HL-60 (cell line): ENCODE measurements around the gene EVX1.

ENCODE experiments used
- DNase-seq, 2 experiments: peaks; one replicate each; pipeline ENCODE4 v3.0.0-alpha.2; 2010 to 2020; ENCODE audit warnings: low read depth in 1 of 2, low spot score in 1 of 2
- H3K27ac ChIP-seq: fragments of 250-450 bp; sonication (Bioruptor Pico); replicated peaks from 2 replicates; pipeline ENCODE4 v1.5.1; 2020; ENCODE audit warnings: mild to moderate bottlenecking, moderate library complexity
- H3K27me3 ChIP-seq: fragments of 250-450 bp; sonication (Bioruptor Pico); 2 replicates; pipeline ENCODE4 v1.5.1; 2021; ENCODE audit warnings: mild to moderate bottlenecking, moderate library complexity; ENCODE audit not compliant: insufficient read depth, poor library complexity, severe bottlenecking
- H3K4me3 ChIP-seq: replicated peaks from 2 replicates; pipeline ENCODE4 v1.5.1; 2011; ENCODE audit warnings: mild to moderate bottlenecking, control low read depth, low read length; ENCODE audit not compliant: insufficient read depth
- CTCF ChIP-seq: IDR thresholded peaks from one replicate; pipeline ENCODE4 v1.5.1; 2011; ENCODE audit warnings: low read length, control low read depth, inconsistent platforms; ENCODE audit not compliant: insufficient read depth
- GABPA ChIP-seq: IDR thresholded peaks from 2 replicates; pipeline ENCODE4 v1.6.1; 2012; ENCODE audit warnings: low read depth
- POLR2AphosphoS5 ChIP-seq: IDR thresholded peaks from 2 replicates; pipeline ENCODE4 v1.6.1; 2012; ENCODE audit warnings: low read depth
- REST ChIP-seq: IDR thresholded peaks from 2 replicates; pipeline ENCODE4 v1.6.1; 2012; ENCODE audit warnings: low read depth; ENCODE audit not compliant: insufficient replicate concordance
- SPI1 ChIP-seq: IDR thresholded peaks from 2 replicates; pipeline ENCODE4 v1.6.1; 2012; ENCODE audit warnings: low read depth, mild to moderate bottlenecking, borderline replicate concordance

Gene EVX1

DNA sequence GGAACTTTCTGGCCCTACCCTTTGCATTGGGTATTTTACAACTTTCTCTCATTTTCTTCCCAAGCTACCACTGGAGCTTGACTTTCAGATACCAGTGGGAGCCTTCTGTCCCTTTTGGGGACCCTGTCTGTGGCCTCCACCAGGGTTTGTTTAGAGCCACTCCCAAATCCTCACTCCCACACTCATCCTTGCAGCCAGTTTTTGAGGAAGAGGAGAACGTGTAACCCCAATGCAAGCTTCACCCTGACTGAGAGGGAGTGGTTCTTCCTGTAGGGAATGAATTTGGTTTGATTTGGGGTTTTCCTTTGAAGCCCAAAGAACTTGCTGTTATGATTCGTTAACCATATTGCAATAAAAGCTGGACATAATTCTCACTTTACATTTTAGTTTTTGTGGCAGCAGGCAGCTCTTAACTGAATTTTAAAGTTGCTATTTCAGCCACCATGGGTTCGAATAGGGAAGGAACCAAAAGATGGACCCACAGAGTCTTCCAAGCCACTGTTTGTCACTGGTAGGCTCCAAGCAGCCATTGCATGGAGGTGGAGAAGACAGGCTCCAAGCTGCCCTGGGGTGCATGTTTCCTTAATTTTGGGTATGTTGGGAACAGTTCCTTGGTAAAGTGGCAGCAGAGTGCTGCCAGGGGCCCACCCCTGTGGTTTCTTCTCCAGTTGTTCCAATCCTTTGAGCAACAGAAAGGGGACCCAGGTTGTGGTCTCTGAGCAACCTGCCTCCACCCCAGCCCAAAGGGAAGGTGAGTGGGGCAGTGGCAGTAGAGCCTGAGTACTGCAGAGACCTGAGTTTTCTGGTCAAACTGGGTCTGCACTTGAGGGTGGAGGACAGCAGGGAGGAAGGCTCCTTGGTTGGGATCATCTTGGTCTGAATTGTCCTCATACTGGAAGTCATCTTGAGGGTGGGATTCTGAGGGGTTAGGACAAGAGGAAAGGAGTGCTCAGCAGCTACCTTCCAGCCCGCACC, 5.1 kb downstream of the EVX1 start:
- no peak for DNase-seq
- Histone ChIP-seq H3K27ac (no peak overlapping the region), H3K4me3 (no peak overlapping the region), H3K27me3 (peaks cover 93% of the 10 kb centered on the region)
- TF ChIP-seq REST (no peak), POLR2AphosphoS5 (no peak), GABPA (no peak), CTCF (no peak), SPI1 (no peak)

GRCh38 chr7:27248427-27248806, 5.8 kb downstream of the EVX1 start:
- no peak overlapping the region for H3K27ac ChIP-seq
- H3K27me3 ChIP-seq, result peaks cover 95% of the 10 kb centered on the region
- DNase-seq, result no peak

GRCh38 chr7:27248911-27249723, 6.5 kb downstream of the EVX1 start:
- no peak overlapping the region for H3K4me3 ChIP-seq
- peak; percentile 62; the same call in 1 of the 2 replicates for TF ChIP-seq SPI1
- no peak for TF ChIP-seq GABPA
- TF ChIP-seq POLR2AphosphoS5, result no peak
- TF ChIP-seq CTCF, result no peak
- TF ChIP-seq REST, result no peak
- H3K27ac ChIP-seq, result no peak overlapping the region
- no peak for DNase-seq
- H3K27me3 ChIP-seq, result peaks cover 94% of the 10 kb centered on the region

More at GRCh38 chr7:27248427-27248806, 5.8 kb downstream of the EVX1 start:
- H3K4me3 ChIP-seq, result no peak overlapping the region
- TF ChIP-seq SPI1, result no peak
